Cardiac fibroblast (primary cell): ENCODE results near the gene LPP.
A peak's percentile ranks its signal among the peaks of the same experiment; 100 is the strongest.

Experiments used
- DNase-seq, 2 donors: peaks; one replicate each; pipeline versions ENCODE4 v3.0.0 to v3.0.0-alpha.2; 2010; ENCODE audit warnings: low read depth in 2 of 2
- H3K4me3 ChIP-seq, 2 donors: replicated peaks in 1 of 2; 1 replicate in 1 of 2; 2 replicates in 1 of 2; pipeline ENCODE4 v1.5.1; 2011; ENCODE audit warnings: low read depth in 2 of 2, low read length in 2 of 2, mild to moderate bottlenecking in 2 of 2, moderate library complexity in 1 of 2
- TF ChIP-seq, protein P1 (sequence below): IDR thresholded peaks from one replicate; pipeline ENCODE4 v1.5.1; 2011; ENCODE audit warnings: low read depth, mild to moderate bottlenecking, low read length, inconsistent platforms

Gene LPP

GRCh38 chr3:188530226-188530625, 376.3 kb downstream of the LPP start:
- H3K4me3 ChIP-seq = no peak overlapping the region
- DNase-seq = no peak
- TF ChIP-seq, protein P1, sequence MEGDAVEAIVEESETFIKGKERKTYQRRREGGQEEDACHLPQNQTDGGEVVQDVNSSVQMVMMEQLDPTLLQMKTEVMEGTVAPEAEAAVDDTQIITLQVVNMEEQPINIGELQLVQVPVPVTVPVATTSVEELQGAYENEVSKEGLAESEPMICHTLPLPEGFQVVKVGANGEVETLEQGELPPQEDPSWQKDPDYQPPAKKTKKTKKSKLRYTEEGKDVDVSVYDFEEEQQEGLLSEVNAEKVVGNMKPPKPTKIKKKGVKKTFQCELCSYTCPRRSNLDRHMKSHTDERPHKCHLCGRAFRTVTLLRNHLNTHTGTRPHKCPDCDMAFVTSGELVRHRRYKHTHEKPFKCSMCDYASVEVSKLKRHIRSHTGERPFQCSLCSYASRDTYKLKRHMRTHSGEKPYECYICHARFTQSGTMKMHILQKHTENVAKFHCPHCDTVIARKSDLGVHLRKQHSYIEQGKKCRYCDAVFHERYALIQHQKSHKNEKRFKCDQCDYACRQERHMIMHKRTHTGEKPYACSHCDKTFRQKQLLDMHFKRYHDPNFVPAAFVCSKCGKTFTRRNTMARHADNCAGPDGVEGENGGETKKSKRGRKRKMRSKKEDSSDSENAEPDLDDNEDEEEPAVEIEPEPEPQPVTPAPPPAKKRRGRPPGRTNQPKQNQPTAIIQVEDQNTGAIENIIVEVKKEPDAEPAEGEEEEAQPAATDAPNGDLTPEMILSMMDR = no peak

DNA sequence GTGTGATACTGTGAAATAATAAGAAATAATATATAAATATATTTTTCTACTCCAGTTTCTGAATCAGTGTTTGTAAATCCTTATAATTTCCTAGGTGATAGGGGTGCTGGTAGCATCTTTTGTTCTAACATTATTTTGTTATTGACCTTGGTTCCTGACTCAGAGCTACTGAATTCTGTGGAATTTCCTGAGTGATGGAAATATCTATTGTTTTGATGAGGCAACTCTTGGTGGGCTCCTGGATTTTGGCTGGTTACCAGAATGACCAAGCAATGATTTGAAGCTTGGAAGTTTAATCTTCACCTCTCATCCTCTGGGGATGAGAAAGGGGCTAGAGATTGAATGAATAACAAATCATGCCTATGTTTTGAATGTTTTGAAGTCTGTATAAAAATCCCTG, 377.3 kb downstream of the LPP start:
- TF ChIP-seq, protein P1 = no peak
- DNase-seq = peak; percentile 83 to 94
- no peak overlapping the region for H3K4me3 ChIP-seq

DNA sequence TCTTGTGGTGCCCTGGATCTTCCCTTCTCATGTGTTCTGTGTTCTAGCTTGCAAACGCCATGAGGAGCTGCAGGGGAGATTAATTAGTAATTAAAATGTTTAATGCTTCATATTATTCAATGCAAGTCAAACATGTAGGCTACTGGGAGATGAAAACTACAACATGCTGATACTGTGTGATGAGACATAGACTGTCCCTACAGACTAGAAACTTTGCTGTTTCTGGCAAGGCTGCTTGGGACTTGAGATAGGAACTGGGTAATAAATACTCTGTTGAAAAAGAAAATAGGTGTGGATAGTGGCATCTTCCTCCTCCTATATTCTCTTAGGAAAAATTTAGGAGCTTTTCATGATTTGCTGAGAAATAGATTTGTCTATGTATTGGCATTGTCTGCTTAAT, 379.2 kb downstream of the LPP start:
- TF ChIP-seq, protein P1 = no peak
- DNase-seq = peak in 1 of 2 donors; percentile 16
- no peak overlapping the region for H3K4me3 ChIP-seq

- TF ChIP-seq, protein P1 = no peak
- H3K4me3 ChIP-seq = no peak overlapping the region
- peak in 1 of 2 donors; percentile 20 for DNase-seq
Measured at GRCh38 chr3:188533612-188534357, 379.8 kb downstream of the LPP start.

DNA sequence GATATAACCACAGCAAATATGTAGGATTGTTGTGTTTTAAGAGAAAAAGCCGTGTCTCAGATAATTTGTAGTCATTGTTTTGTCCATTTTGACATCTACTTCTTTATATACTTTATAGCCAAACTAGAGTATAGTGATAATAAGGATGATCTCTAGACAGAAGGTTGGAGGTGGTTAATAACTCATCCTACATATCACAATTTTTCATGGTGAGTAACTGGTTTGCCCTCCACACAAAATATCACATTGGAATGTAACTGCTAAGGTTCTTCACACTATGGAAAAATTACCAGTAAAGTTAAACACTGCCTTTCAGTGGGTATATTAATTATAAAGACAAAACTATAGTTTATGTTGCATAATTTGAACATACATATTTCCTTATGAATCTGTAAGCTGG, 380.7 kb downstream of the LPP start:
- DNase-seq = peak in 1 of 2 donors; percentile 42
- no peak overlapping the region for H3K4me3 ChIP-seq
- TF ChIP-seq, protein P1 = no peak

DNA sequence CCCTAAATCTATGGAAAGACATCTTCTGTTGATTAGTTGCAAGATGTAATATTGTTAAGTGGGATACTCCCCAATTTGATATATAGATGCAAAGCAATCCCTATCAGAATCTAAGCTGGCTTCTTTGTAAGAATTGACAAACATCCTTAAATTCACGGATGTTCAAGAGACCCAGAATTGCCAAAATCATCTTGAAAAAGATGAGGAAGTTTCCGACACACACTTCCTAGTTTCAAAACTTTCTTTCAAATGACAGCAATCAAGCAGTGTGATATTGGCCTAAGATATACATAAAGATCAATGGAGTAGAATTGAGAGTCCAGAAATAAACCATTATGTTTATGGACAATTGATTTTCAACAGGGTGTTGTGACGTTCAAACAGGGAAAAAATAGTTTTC, 383.6 kb downstream of the LPP start:
- TF ChIP-seq, protein P1 = no peak
- no peak for DNase-seq

GRCh38 chr3:188539037-188539436, 385.1 kb downstream of the LPP start:
- no peak for DNase-seq
- TF ChIP-seq, protein P1 = no peak
- no peak overlapping the region for H3K4me3 ChIP-seq

More for the DNA sequence above, 383.6 kb downstream of the LPP start:
- no peak overlapping the region for H3K4me3 ChIP-seq
